Measurements from ENCODE around the gene USH2A. TPM values are rescaled to one million over a fixed set of nuclear protein-coding genes. Genes with fewer than 3 reads are reported as not detected.

Gene USH2A
- total RNA-seq, 4 donors from 2014 or later: under 0.01 to 1.9 (median under 0.01) TPM

GRCh38 chr1:215971793-215972441, 451.3 kb downstream of the USH2A start:
- Histone ChIP-seq H3K4me1 (peaks cover 0 to 17% (median 12%) of the 10 kb centered on the region in 4 donors), H3K9me3 (no peaks in the 10 kb centered on the region), H3K27ac (replicated peaks in 1 of 4) (no peak overlapping the region), H3K27me3 (no peaks in the 10 kb centered on the region), H3K36me3 (no peaks in the 10 kb centered on the region), H3K4me3 (no peak overlapping the region)
- no peak for TF ChIP-seq EP300 (IDR thresholded peaks at IDR 0.05)
- no peak for TF ChIP-seq CTCF (IDR thresholded peaks at IDR 0.05)
- TF ChIP-seq POLR2A (IDR thresholded peaks at IDR 0.05; ENCODE audit: low read depth): no peak
- no peak for TF ChIP-seq POLR2AphosphoS5 (IDR thresholded peaks at IDR 0.05)
- DNase-seq (ENCODE audit: extremely low spot score): no peak
- WGBS: 88% methylated on average over 10 of the region's 10 CpGs
- intact Hi-C loops (cut with DNase I): no loop called here

GRCh38 chr1:215970406-215970805, 452.8 kb downstream of the USH2A start:
- Histone ChIP-seq H3K36me3 (no peaks in the 10 kb centered on the region), H3K27me3 (no peaks in the 10 kb centered on the region), H3K27ac (replicated peaks in 1 of 4) (no peak overlapping the region), H3K4me3 (no peak overlapping the region), H3K4me1 (peaks cover 0 to 17% (median 12%) of the 10 kb centered on the region in 4 donors), H3K9me3 (no peaks in the 10 kb centered on the region)
- 32% methylated on average over 6 of the region's 6 CpGs for WGBS
- no peak for TF ChIP-seq CTCF (IDR thresholded peaks at IDR 0.05)
- TF ChIP-seq POLR2A (IDR thresholded peaks at IDR 0.05; ENCODE audit: low read depth): no peak
- no peak for TF ChIP-seq EP300 (IDR thresholded peaks at IDR 0.05)
- TF ChIP-seq POLR2AphosphoS5 (IDR thresholded peaks at IDR 0.05): no peak
- intact Hi-C loops (cut with DNase I): no loop called here
- DNase-seq (ENCODE audit: extremely low spot score): no peak

GRCh38 chr1:215963621-215964020, 459.6 kb downstream of the USH2A start:
- intact Hi-C loops (cut with DNase I): no loop called here
- WGBS: 89% methylated on average over 9 of the region's 9 CpGs
- H3K27me3 ChIP-seq: no peaks in the 10 kb centered on the region
- H3K4me3 ChIP-seq: no peak overlapping the region
- no peaks in the 10 kb centered on the region for H3K36me3 ChIP-seq
- no peak for DNase-seq (ENCODE audit: extremely low spot score)
- no peak overlapping the region for H3K27ac ChIP-seq (replicated peaks in 1 of 4)
- H3K4me1 ChIP-seq: no peaks in the 10 kb centered on the region
- H3K9me3 ChIP-seq: no peaks in the 10 kb centered on the region
- TF ChIP-seq CTCF (IDR thresholded peaks at IDR 0.05) (no peak), POLR2AphosphoS5 (IDR thresholded peaks at IDR 0.05) (no peak), EP300 (IDR thresholded peaks at IDR 0.05) (no peak), POLR2A (IDR thresholded peaks at IDR 0.05; ENCODE audit: low read depth) (no peak)

GRCh38 chr1:215963040-215963439, 460.2 kb downstream of the USH2A start:
- intact Hi-C loops (cut with DNase I): no loop called here
- WGBS: 50% methylated on average over 1 of the region's 1 CpG
- no peak for TF ChIP-seq POLR2A (IDR thresholded peaks at IDR 0.05; ENCODE audit: low read depth)
- no peak for TF ChIP-seq CTCF (IDR thresholded peaks at IDR 0.05)
- TF ChIP-seq POLR2AphosphoS5 (IDR thresholded peaks at IDR 0.05): no peak
- TF ChIP-seq EP300 (IDR thresholded peaks at IDR 0.05): no peak
- no peaks in the 10 kb centered on the region for H3K4me1 ChIP-seq
- no peak overlapping the region for H3K27ac ChIP-seq (replicated peaks in 1 of 4)
- no peak for DNase-seq (ENCODE audit: extremely low spot score)
- no peaks in the 10 kb centered on the region for H3K9me3 ChIP-seq
- no peaks in the 10 kb centered on the region for H3K36me3 ChIP-seq
- no peaks in the 10 kb centered on the region for H3K27me3 ChIP-seq
- H3K4me3 ChIP-seq: no peak overlapping the region

- WGBS: 68% methylated on average over 1 of the region's 1 CpG
- TF ChIP-seq CTCF (IDR thresholded peaks at IDR 0.05): no peak
- TF ChIP-seq POLR2AphosphoS5 (IDR thresholded peaks at IDR 0.05): no peak
- Histone ChIP-seq H3K36me3 (no peaks in the 10 kb centered on the region), H3K27ac (replicated peaks in 1 of 4) (no peak overlapping the region), H3K9me3 (no peaks in the 10 kb centered on the region), H3K27me3 (no peaks in the 10 kb centered on the region), H3K4me3 (no peak overlapping the region), H3K4me1 (no peaks in the 10 kb centered on the region)
- intact Hi-C loops (cut with DNase I): no loop called here
- DNase-seq (ENCODE audit: extremely low spot score): no peak
Observed at GRCh38 chr1:215958841-215959240, 464.4 kb downstream of the USH2A start.
